CMK (cell line): Measurements from ENCODE around the gene RER1.

ENCODE experiments used
- DNase-seq: peaks from one replicate; pipeline ENCODE4 v3.0.0-alpha.2; 2010; ENCODE audit warnings: low read depth

Gene RER1

GRCh38 chr1:2376261-2376741 is 15.3 kb upstream of the RER1 start:
- DNase-seq, result no peak

DNA sequence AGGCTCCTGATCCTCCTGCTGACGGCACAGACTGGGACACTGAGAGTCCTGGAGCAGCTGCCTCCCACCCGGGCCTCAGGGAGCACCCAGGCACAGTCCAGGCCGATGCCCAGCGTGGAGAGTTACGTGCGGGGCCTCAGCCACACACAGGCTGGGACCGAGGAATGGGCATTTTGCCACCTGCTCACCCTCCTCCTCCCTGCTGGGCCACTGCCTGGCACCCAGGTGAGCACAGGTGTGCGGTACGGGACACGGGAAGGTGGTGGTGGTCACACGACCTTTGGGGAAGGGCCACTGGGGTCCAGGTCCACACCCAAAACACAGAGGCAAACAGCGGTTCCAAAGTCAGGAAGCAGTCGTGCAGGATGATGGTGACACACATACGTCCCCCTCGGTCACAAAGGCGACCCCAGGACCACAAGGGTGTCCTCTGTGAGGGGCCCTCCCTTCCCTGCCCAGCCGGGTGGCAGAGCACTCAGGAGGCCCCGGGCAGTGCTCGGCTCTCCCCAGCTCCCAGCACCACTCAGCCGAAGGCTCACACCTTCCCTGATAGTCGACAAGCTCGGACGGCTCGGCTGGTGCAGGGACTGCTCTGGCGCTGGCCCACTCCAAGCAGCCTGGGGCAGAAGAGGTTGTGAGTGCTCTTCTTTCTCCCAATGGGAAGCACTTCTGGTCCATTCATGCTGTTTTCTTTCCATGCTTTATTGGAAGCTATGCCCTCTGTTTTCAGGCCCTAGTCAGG is 14.5 kb upstream of the RER1 start:
- DNase-seq, result no peak

- no peak for DNase-seq
Measured at GRCh38 chr1:2377751-2378440, 13.7 kb upstream of the RER1 start.

- DNase-seq, result no peak
Measured at GRCh38 chr1:2378441-2378851, 13.2 kb upstream of the RER1 start.

DNA sequence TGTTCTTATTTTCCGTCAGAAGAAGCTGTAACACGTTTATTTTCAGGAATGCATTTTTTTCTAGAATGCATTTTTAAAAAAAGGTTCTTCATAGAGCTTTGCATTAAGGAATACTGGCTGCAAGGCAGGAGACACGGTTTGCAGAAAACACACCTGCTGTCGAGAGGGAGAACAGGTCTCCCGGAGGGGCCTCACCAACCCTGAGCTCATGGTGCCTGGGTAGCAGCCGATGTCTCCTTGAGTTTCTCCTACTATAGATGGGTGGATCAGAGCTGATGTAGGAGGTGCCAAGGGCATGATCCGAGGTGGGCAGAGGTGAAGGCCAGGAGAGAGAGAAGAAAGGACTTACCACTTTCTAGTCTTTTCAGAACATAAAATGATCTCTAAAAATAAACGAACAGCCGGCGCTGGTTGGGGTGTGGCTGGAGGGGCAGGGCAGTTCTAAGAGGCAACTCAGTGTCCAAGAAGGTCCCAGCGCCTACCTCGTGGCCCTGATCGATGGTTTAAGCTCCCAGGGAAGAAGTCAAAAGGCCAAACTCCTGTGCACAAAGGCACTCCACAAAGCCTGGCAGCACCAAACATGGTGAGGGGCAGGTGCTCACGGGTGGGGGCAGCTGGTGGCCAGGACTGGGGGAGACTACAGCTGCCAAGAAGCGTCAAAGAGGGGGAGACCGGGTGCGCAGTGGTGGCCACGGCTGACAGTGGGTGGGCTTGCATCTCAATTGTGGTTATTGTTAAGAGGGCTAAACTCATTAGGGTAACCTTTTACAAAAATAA is 12.5 kb upstream of the RER1 start:
- no peak for DNase-seq

DNA sequence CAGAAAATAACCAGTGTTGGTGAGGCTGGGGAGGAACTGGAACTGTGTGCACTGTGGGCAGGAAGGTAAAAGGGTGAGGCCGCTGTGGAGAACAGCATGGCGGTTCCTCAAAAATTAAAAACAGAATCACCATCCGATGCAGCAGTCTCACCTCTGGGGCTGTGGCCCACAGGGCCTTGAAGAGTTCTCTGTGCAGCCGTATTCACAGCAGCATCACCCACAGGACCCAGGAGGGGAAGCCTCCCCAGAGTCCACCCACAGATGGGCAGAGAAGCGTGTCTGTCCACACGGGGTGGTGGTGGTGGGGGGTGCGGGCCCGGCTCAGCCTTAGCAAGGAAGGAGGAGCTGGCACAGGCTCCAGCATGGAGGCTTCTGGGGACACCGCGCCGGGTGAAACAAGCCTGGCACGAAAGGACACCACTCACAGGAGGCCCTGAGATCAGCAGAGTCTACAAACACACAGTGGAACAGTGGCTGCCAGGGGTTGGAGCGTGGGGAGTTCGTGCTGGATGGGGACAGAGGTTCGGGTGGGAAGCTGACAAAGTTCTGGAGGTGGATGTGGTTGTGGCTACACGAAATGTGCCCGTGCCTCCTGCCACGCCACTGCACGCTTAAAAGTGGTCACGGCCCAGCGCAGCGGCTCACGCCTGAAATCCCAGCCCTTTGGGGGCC is 11.8 kb upstream of the RER1 start:
- DNase-seq, result no peak

GRCh38 chr1:2380816-2381591 is 10.6 kb upstream of the RER1 start:
- no peak for DNase-seq

DNA sequence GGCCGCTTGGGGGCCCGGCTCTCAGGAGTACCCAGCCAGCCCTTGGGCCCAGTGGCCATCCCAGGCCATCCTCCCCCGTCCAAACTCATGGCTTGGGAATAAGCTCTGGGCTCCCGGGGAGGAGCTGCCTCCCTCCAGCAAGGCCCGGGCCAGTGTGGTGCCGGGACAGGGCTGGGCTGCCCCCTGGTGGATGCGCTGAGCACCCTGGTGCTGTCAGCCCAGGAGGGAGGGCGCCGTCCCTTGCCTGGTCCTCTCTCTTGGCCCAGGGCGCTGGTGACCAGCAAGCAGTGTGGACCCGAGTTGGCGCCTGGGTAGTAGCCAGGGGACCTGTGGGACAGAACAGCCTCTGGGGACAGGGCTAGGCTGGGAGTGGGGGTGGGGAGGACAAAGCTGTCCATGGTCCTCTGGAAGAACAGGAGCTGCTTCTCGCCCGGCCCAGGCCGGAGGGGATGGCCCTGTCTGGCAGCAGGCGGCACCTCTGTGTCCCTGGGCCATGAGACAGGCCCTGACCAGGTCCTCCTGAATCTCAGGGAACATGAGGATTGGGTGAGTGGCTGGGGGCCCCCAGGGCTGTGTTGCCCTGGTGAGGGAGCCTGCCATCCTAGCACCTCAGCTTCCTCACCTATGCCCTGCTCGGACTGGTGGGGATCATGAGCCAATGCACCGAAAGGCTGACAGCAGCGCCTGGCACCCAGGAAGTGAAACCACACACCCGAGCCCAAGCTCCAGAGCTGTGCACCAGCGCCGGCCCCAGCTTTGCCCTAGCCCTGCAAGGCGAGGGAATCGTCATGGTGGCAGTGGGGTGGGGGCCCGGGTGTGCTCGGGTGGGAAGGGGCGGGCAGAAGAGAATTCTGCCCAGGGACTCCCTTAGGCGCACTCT is 9.7 kb upstream of the RER1 start:
- peak; percentile 62 for DNase-seq

DNA sequence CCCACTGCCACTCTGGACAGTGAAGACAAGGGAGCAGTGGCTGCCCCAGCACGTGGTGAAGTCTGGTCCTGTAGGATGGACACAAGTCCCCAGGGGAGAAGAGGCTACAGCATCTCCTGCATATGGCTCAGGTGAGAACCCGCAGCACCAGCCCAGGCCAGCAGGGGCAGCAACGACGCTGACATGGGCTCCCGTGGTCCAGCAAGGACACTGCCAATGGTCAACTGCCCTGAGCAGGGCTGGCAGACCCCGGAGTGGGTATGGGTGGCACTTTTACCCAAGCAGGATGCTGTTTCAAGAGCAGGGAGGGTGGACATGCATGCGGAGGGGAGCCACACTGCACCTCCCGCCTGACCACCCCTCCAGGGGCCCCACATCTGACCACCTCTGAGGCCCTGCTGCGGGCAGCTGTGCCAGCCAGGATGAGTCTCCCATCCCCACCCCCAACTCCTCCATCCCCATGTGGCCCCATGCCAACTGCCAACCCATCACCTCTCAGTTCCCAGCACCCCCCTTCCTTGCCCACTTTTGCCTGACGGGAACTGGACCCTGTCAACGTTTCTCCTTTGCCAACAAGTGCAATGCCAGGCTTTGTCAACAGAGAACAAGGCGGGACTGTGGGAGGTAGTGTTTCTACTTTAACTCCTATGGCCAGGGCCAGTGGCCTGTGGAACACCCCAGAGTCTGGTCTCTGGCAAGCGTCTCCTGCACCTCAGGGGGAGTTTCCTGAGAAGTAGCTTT is 8.8 kb upstream of the RER1 start:
- no peak for DNase-seq

DNA sequence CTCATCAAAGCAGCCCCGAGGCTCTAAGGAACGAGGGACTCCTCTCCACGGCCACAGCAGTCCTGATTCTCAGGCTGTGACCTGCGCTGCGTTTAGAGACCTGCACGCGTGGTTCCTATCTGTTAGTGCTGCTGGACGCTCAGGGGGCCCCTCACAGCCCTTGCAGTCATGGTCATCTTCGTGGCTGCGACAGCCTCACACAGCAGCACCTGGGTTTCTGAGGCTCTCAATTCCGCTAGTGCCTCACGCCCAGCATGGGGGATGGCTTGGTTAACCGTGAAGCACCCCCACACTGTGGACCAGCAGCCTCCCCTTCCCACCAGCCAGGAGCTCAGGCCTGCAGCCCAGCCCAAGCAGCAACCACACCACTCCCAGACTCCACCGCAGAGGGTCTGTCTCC is 8.1 kb upstream of the RER1 start:
- DNase-seq, result no peak

DNA sequence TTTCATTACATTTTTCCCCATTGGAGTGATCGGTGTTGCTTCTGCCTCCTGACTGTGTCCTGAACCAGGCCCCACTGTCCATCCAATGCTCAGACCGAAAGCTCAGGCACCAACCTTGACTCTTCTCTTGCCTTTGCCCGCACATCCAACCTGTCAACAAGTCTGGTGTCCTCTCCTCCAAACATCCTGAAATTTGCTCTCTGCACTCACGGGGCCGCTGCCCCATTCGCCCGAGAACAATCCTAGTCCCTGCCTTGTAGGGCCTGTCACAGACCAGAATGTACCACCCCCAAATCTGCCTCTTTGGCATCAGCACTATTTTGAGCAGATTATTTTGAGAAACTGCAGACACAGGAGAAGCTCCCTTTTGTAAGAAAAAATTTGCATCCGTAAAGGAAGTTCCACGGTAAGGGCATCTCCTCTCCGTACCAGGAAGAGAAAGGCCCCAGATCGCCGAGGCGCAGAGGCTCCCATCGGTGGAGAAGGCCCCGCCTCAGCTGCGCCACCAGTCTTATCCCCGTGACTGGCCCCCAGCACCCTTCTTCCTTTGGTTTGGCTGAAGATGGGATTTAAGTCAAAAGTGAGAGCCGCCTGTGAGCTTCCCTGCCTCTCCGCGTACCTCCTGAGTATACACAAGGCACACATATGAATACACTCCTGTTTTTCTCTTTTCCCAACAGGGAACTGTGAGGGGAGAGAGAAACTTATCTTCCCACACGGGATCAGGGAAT is 7.3 kb upstream of the RER1 start:
- no peak for DNase-seq

- no peak for DNase-seq
Measured at GRCh38 chr1:2384941-2385481, 6.6 kb upstream of the RER1 start.

DNA sequence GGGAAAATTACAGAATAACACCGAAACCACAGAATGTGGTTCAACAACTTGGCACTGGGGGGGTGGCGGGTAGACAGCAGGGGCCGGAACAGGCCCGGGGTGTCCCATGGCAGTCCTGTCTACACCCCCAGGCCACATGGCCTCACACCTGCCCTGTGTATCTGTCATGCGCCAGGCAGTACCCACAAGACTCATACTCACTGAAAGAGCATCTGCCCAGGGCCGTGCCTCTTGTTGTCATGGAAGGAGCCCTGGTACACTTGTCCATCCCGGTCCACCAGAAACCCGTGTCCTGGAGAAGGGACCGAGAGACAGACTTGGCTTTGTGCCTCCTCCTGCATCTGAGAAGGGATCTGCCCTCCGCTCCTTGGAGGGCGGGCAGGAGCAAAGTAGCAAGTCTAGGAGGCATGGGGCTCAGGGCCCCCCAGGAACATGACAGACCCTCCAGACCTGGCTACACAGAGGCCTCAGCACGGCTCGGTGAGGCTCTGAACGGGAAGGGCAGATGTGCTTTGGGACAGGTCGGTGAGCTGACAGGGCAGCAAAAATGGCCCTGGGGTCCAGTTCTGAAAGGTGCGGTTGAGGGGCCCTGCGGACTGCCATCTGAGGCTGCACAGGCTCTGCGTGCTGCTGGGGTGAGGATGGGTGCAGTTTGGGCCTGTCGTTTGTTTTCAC is 5.9 kb upstream of the RER1 start:
- DNase-seq, result no peak

DNA sequence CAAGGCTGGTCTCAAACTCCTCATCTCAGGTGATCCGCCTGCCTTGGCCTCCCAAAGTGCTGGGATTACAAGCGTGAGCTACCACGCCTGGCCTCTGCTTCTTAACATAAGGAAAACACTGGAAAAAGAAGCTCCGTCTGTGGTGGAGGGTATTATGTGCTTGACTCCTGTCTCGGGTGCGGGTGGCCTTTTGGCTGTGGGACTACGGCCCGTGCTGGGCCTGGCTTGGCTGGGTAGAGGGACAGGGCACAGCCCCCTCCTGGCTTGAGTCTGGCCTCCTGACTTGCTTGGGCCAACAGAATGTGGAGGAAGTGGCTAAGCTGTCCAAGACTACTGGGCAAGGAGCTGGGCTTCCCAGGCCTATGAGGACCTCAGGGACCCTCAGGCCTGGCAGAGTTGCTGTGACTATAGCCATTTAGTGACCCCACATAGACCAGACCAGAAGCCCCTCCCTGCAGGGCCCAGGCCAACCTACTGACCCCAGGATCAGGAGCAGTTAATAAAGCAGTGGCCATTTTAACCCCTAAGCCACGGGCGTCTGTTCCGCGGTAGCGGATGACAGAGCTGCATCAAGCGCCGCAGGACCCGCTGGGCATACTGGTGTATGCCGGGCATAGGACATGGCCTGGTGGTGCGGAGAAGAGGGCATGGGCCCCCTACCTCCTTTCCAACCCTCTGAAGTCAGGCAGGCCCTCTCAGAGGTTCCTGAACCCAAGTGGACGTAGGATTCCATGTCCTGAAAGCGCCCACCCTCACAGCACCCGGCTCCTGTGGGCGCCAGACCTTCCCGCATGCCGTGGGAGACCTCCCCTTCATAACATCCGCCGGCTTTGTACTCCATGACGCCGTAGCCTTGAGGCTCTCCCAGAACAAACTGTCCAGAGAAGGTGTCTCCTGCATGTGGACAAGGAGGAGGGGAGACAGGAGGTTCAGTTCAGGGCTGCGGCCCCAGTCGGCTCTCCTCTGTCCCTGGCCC is 4.7 kb upstream of the RER1 start:
- DNase-seq, result no peak

GRCh38 chr1:2388004-2388913 is 3.4 kb upstream of the RER1 start:
- no peak for DNase-seq

DNA sequence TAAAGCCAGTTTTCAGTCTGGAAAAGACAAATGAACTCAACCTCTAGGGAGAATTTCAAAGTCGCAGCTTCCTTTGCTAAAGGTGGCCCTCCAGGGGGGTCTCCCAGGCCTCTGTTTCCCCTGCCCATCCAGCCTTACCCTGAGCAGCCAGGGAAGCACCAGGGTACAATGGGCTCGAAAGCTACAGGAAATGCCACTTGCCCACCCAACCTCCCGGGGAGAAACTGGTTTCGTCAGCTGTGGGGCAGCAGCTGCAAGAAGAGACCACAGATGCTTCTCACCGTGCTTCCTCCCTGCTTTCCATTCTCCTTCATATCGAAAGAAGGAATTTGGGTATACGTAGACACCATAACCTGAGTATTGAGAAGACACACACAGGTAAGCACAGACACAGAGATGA is 2.0 kb upstream of the RER1 start:
- no peak for DNase-seq
